Measurements from ENCODE around the gene MCUB.

GRCh38 chr4:109691411-109691920 is 131.4 kb downstream of the MCUB start:
- no peak for TF ChIP-seq POLR2A (IDR thresholded peaks at IDR 0.05)
- TF ChIP-seq CTCF (IDR thresholded peaks at IDR 0.05): no peak
